Measurements from ENCODE around the gene CHPF2. TPM values are rescaled to one million over a fixed set of nuclear protein-coding genes. Genes with fewer than 3 reads are reported as not detected.

CHPF2 gene
- total and polyA plus RNA-seq, 2 experiments from 2014 or later, result 48.0 to 120 TPM

DNA sequence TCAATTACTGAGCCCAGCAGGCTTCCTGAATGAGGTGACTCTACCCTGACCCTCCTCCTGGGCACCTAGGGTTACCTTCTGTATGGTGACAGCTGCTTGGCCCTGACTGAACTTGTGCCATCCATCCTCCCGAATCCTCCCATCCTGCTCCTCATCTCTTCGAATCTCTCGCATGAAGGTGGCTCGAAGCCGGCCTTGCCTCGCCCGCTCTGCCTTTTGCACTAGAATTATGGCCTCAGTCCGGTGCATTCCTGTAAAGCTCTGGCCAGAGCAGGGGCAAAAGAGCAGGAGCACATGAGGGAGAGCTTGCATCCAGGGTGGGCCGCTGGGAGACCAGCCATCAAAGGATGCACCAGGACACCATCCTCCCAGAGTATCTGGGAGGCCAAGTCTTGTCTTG, 29.4 kb upstream of the CHPF2 start:
- no peak for TF ChIP-seq EZH2 (IDR thresholded peaks at IDR 0.05; ENCODE audit: insufficient read depth, poor library complexity, severe bottlenecking)
- no peak for TF ChIP-seq EZH2phosphoT487 (IDR thresholded peaks at IDR 0.05; ENCODE audit: insufficient read depth, low read depth)
- in situ Hi-C loops (cut with MboI), result no loop called here
- no peaks in the 10 kb centered on the region for H3K36me3 ChIP-seq (ENCODE audit: low read depth)
- H3K4me1 ChIP-seq (ENCODE audit: insufficient read depth), result no peaks in the 10 kb centered on the region
- 87 to 90% methylated on average over 9 of the region's 9 CpGs for WGBS, 2 experiments (ENCODE audit: low coverage in 1 of 2, low lambda C conversion rate in 2 of 2, missing lambda C conversion rate in 2 of 2)
- no peaks in the 10 kb centered on the region for H3F3A ChIP-seq (ENCODE audit: insufficient read depth)
- no peak overlapping the region for H3K27ac ChIP-seq
- peaks cover 31% of the 10 kb centered on the region for H3K27me3 ChIP-seq (replicated peaks; ENCODE audit: insufficient read depth)
- H3K79me2 ChIP-seq (ENCODE audit: insufficient read depth), result no peaks in the 10 kb centered on the region
- no peaks in the 10 kb centered on the region for H3K9me3 ChIP-seq (ENCODE audit: low read depth)
- no peak overlapping the region for H3K4me3 ChIP-seq
- H3K9ac ChIP-seq, result no peak overlapping the region
- H4K20me1 ChIP-seq (ENCODE audit: insufficient read depth), result no peaks in the 10 kb centered on the region
- DNase-seq, result no peak
- H3K4me2 ChIP-seq (ENCODE audit: unreplicated experiment), result no peak overlapping the region
- no peaks in the 10 kb centered on the region for H3K9me2 ChIP-seq (ENCODE audit: insufficient read depth)
- no peak overlapping the region for H2AFZ ChIP-seq

DNA sequence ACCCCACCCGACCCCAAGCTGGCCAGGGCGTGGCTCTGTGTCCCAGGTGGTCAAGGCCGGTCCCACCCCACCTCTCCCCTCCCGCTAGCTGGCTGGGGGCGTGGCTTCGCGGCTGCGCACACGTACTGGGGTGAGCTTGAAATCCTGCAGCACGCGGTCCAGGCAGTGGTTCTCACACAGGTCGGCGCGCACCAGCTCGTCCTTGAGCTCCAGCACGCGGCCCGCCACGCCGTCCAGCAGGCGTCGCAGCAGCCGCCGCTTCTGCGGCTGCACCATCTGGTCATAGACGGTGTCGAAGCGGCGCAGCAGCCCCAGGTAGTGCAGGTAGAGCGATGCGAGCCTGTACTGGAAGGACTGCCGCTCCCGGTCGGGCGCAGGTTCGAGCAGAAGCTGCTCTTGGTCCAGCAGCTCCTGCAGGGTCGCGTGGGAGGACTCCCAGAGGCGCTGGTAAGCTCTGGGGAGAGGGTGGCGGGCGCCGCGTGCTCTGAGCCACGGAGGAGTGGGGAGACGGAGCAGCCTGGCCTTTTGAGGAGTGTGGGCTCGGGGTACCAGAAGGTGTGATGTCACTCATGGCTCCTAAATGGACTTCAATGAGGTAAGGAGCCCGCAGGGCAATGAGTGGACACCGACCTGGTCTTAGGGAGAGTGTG, 27.8 kb upstream of the CHPF2 start:
- H3K27me3 ChIP-seq (replicated peaks; ENCODE audit: insufficient read depth), result peaks cover 29% of the 10 kb centered on the region
- DNase-seq, result no peak

DNA sequence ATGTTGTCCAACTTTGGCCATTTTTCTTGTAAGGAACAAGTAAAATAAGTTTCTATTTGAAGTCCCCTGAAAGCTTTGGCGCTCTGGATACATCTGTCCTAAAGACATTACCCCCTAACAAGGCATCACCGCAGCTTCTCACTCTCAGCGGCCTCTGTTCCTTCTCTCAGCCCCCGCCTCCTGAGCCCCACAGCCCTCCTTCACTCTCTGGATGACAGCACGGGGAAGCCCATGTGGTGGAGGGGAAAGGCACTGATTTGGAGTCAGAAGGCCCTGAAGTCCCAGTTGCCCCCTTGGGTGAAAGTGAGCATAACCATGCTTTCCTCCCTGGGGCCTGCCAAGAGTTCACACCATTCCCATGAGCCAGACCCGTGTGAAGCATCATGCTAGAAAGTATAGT, 26.6 kb upstream of the CHPF2 start:
- TF ChIP-seq EZH2phosphoT487 (IDR thresholded peaks at IDR 0.05; ENCODE audit: insufficient read depth, low read depth) (no peak), EZH2 (IDR thresholded peaks at IDR 0.05; ENCODE audit: insufficient read depth, poor library complexity, severe bottlenecking) (no peak)
- H3K9me2 ChIP-seq (ENCODE audit: insufficient read depth), result no peaks in the 10 kb centered on the region
- H3K4me3 ChIP-seq, result no peak overlapping the region
- no peak overlapping the region for H2AFZ ChIP-seq
- H3K4me2 ChIP-seq (ENCODE audit: unreplicated experiment), result no peak overlapping the region
- peaks cover 24% of the 10 kb centered on the region for H3K27me3 ChIP-seq (replicated peaks; ENCODE audit: insufficient read depth)
- WGBS, 2 experiments (ENCODE audit: low coverage in 1 of 2, low lambda C conversion rate in 2 of 2, missing lambda C conversion rate in 2 of 2), result 65 to 71% methylated on average over 6 of the region's 6 CpGs
- DNase-seq, result no peak
- in situ Hi-C loops (cut with MboI), result no loop called here
- H3K4me1 ChIP-seq (ENCODE audit: insufficient read depth), result no peaks in the 10 kb centered on the region
- H3F3A ChIP-seq (ENCODE audit: insufficient read depth), result no peaks in the 10 kb centered on the region
- no peak overlapping the region for H3K27ac ChIP-seq
- H3K9me3 ChIP-seq (ENCODE audit: low read depth), result no peaks in the 10 kb centered on the region
- no peaks in the 10 kb centered on the region for H3K36me3 ChIP-seq (ENCODE audit: low read depth)
- no peak overlapping the region for H3K9ac ChIP-seq
- no peaks in the 10 kb centered on the region for H4K20me1 ChIP-seq (ENCODE audit: insufficient read depth)
- no peaks in the 10 kb centered on the region for H3K79me2 ChIP-seq (ENCODE audit: insufficient read depth)

More for the DNA sequence above, 27.8 kb upstream of the CHPF2 start:
- H2AFZ ChIP-seq, result no peak overlapping the region
- no peaks in the 10 kb centered on the region for H3F3A ChIP-seq (ENCODE audit: insufficient read depth)
- 61 to 65% methylated on average over 46 to 48 of the region's 48 CpGs for WGBS, 2 experiments (ENCODE audit: low coverage in 1 of 2, low lambda C conversion rate in 2 of 2, missing lambda C conversion rate in 2 of 2)
- H3K79me2 ChIP-seq (ENCODE audit: insufficient read depth), result no peaks in the 10 kb centered on the region
- no peak overlapping the region for H3K9ac ChIP-seq
- H3K4me1 ChIP-seq (ENCODE audit: insufficient read depth), result no peaks in the 10 kb centered on the region
- H3K36me3 ChIP-seq (ENCODE audit: low read depth), result no peaks in the 10 kb centered on the region
- H3K9me2 ChIP-seq (ENCODE audit: insufficient read depth), result no peaks in the 10 kb centered on the region
- H3K4me3 ChIP-seq, result no peak overlapping the region
- no peak overlapping the region for H3K4me2 ChIP-seq (ENCODE audit: unreplicated experiment)
- no peak overlapping the region for H3K27ac ChIP-seq
- TF ChIP-seq EZH2phosphoT487 (IDR thresholded peaks at IDR 0.05; ENCODE audit: insufficient read depth, low read depth) (no peak), EZH2 (IDR thresholded peaks at IDR 0.05; ENCODE audit: insufficient read depth, poor library complexity, severe bottlenecking) (no peak)
- in situ Hi-C loops (cut with MboI), result no loop called here
- no peaks in the 10 kb centered on the region for H4K20me1 ChIP-seq (ENCODE audit: insufficient read depth)
- H3K9me3 ChIP-seq (ENCODE audit: low read depth), result no peaks in the 10 kb centered on the region

DNA sequence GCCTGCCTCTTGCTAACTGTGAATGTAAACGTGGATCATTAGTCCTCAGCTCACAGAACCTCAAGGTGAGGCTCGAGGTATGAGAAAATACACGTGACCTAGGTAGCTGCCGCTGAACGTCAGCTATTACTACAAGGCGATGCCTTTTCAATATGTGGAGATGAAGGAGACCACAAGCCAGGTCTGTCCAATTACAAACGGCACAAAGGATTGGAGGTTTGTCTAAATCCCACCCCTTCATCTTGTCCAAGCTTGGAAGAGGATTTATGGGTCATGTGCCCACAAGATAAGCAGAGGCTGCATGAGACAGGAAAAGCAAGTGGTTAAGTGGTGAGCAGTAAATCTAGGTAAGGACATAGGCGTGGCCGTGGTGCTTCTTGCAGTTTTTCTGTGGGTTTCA, 25.4 kb upstream of the CHPF2 start:
- Histone ChIP-seq H3K4me1 (ENCODE audit: insufficient read depth) (no peaks in the 10 kb centered on the region), H3K4me3 (no peak overlapping the region), H3K9me3 (ENCODE audit: low read depth) (no peaks in the 10 kb centered on the region), H3K36me3 (ENCODE audit: low read depth) (no peaks in the 10 kb centered on the region), H3K9ac (no peak overlapping the region), H3K27me3 (replicated peaks; ENCODE audit: insufficient read depth) (peaks cover 22% of the 10 kb centered on the region), H4K20me1 (ENCODE audit: insufficient read depth) (no peaks in the 10 kb centered on the region), H3K79me2 (ENCODE audit: insufficient read depth) (no peaks in the 10 kb centered on the region), H3K4me2 (ENCODE audit: unreplicated experiment) (no peak overlapping the region), H2AFZ (no peak overlapping the region), H3K9me2 (ENCODE audit: insufficient read depth) (no peaks in the 10 kb centered on the region), H3K27ac (no peak overlapping the region), H3F3A (ENCODE audit: insufficient read depth) (peaks cover 5% of the 10 kb centered on the region; the same call in 1 of the 2 replicates)
- DNase-seq, result no peak
- WGBS, 2 experiments (ENCODE audit: low coverage in 1 of 2, low lambda C conversion rate in 2 of 2, missing lambda C conversion rate in 2 of 2), result 46 to 53% methylated on average over 9 of the region's 9 CpGs
- TF ChIP-seq EZH2phosphoT487 (IDR thresholded peaks at IDR 0.05; ENCODE audit: insufficient read depth, low read depth) (no peak), EZH2 (IDR thresholded peaks at IDR 0.05; ENCODE audit: insufficient read depth, poor library complexity, severe bottlenecking) (no peak)
- in situ Hi-C loops (cut with MboI), result no loop called here
